ENCODE measurements around the gene ABLIM1. TPM values are rescaled to one million over a fixed set of nuclear protein-coding genes. Genes with fewer than 3 reads are reported as not detected.

ABLIM1 gene
- total RNA-seq, 4 donors from 2014 or later = 156 to 278 (median 213) TPM

GRCh38 chr10:114687459-114687858 is 29.4 kb upstream of the ABLIM1 start:
- 65% methylated on average over 3 of the region's 3 CpGs for WGBS
- TF ChIP-seq CTCF (IDR thresholded peaks at IDR 0.05) (no peak), POLR2A (IDR thresholded peaks at IDR 0.05) (no peak), POLR2AphosphoS5 (IDR thresholded peaks at IDR 0.05) (no peak), EP300 (IDR thresholded peaks at IDR 0.05) (no peak)
- Histone ChIP-seq H3K9me3 (no peaks in the 10 kb centered on the region), H3K27me3 (no peaks in the 10 kb centered on the region), H3K4me1 (peaks cover 55% of the 10 kb centered on the region), H3K4me3 (no peak overlapping the region), H3K36me3 (no peaks in the 10 kb centered on the region), H3K27ac (peak overlapping the region; percentile 34)
- DNase-seq (ENCODE audit: low spot score in 2 of 2) = no peak

GRCh38 chr10:114686013-114686412 is 27.9 kb upstream of the ABLIM1 start:
- Histone ChIP-seq H3K4me3 (no peak overlapping the region), H3K27ac (peak overlapping the region; percentile 89), H3K27me3 (no peaks in the 10 kb centered on the region), H3K9me3 (no peaks in the 10 kb centered on the region), H3K36me3 (no peaks in the 10 kb centered on the region), H3K4me1 (peaks cover 56% of the 10 kb centered on the region)
- 73% methylated on average over 2 of the region's 2 CpGs for WGBS
- TF ChIP-seq EP300 (IDR thresholded peaks at IDR 0.05) (no peak), CTCF (IDR thresholded peaks at IDR 0.05) (no peak), POLR2A (IDR thresholded peaks at IDR 0.05) (no peak), POLR2AphosphoS5 (IDR thresholded peaks at IDR 0.05) (no peak)
- DNase-seq (ENCODE audit: low spot score in 2 of 2) = no peak

GRCh38 chr10:114685456-114685855 is 27.4 kb upstream of the ABLIM1 start:
- WGBS = 48% methylated on average over 5 of the region's 5 CpGs
- Histone ChIP-seq H3K36me3 (no peaks in the 10 kb centered on the region), H3K27ac (peak overlapping the region; percentile 89), H3K27me3 (no peaks in the 10 kb centered on the region), H3K4me1 (peaks cover 57% of the 10 kb centered on the region), H3K4me3 (peak overlapping the region; percentile 41), H3K9me3 (no peaks in the 10 kb centered on the region)
- TF ChIP-seq CTCF (IDR thresholded peaks at IDR 0.05) (no peak), POLR2AphosphoS5 (IDR thresholded peaks at IDR 0.05) (no peak), POLR2A (IDR thresholded peaks at IDR 0.05) (no peak)
- DNase-seq (ENCODE audit: low spot score in 2 of 2) = no peak

- H3K9me3 ChIP-seq = no peaks in the 10 kb centered on the region
- TF ChIP-seq POLR2A (IDR thresholded peaks at IDR 0.05) (no peak), EP300 (IDR thresholded peaks at IDR 0.05) (no peak), POLR2AphosphoS5 (IDR thresholded peaks at IDR 0.05) (no peak), CTCF (IDR thresholded peaks at IDR 0.05) (no peak)
- H3K27me3 ChIP-seq = no peaks in the 10 kb centered on the region
- H3K4me1 ChIP-seq = peaks cover 57% of the 10 kb centered on the region
- no peak for DNase-seq (ENCODE audit: low spot score in 2 of 2)
- peak overlapping the region; percentile 41 for H3K4me3 ChIP-seq
- peak overlapping the region; percentile 89 for H3K27ac ChIP-seq
- no peaks in the 10 kb centered on the region for H3K36me3 ChIP-seq
- 13% methylated on average over 5 of the region's 5 CpGs for WGBS
Measured at GRCh38 chr10:114684822-114685209, 26.7 kb upstream of the ABLIM1 start.

GRCh38 chr10:114684084-114684821 is 26.2 kb upstream of the ABLIM1 start:
- peak; percentile 79 to 80 for DNase-seq (ENCODE audit: low spot score in 2 of 2)
- H3K27me3 ChIP-seq = no peaks in the 10 kb centered on the region
- TF ChIP-seq POLR2A (IDR thresholded peaks at IDR 0.05) = no peak
- TF ChIP-seq CTCF (IDR thresholded peaks at IDR 0.05) = no peak
- TF ChIP-seq POLR2AphosphoS5 (IDR thresholded peaks at IDR 0.05) = peak in 1 of 3 donors; percentile 47
- WGBS = 15% methylated on average over 12 of the region's 12 CpGs
- H3K27ac ChIP-seq = peak overlapping the region; percentile 89
- no peaks in the 10 kb centered on the region for H3K36me3 ChIP-seq
- peak overlapping the region; percentile 41 for H3K4me3 ChIP-seq
- H3K4me1 ChIP-seq = peaks cover 57% of the 10 kb centered on the region
- no peaks in the 10 kb centered on the region for H3K9me3 ChIP-seq

Data from suprapubic skin (tissue), 4 donors.